Occipital lobe (tissue), 2 donors: ENCODE measurements around the gene INF2. TPM values are rescaled to one million over a fixed set of nuclear protein-coding genes. Genes with fewer than 3 reads are reported as not detected.

ENCODE experiments used
- DNase-seq: peaks from one replicate; lab custom pipeline; 2025; lab: John Stamatoyannopoulos, UW
- total RNA-seq: library from RNA; depleted of rRNA; stranded (reverse); fragments of >200 nt; gene quantifications from one replicate; pipeline ENCODE4 v1.2.3, GENCODE V29; 2014

INF2 gene
- total RNA-seq, 1 donor from 2014 or later = 8.4 TPM

- DNase-seq = no peak
Observed at GRCh38 chr14:104751539-104752422, 62.4 kb downstream of the INF2 start.

- no peak for DNase-seq
Observed at GRCh38 chr14:104752423-104752734, 63.0 kb downstream of the INF2 start.

GRCh38 chr14:104752735-104753527, 63.5 kb downstream of the INF2 start, which contains the start of gene SIVA1:
SIVA1 (plus strand) TSS chr14:104753147; CDS start chr14:104753202, 55 bp downstream.
- peak; percentile 98 for DNase-seq

GRCh38 chr14:104753528-104754212, 64.3 kb downstream of the INF2 start:
- no peak for DNase-seq

GRCh38 chr14:104754213-104754851, 64.9 kb downstream of the INF2 start:
- no peak for DNase-seq

- no peak for DNase-seq
Observed at GRCh38 chr14:104755621-104756020, 66.2 kb downstream of the INF2 start.

- no peak for DNase-seq
Observed at GRCh38 chr14:104756477-104757237, 67.2 kb downstream of the INF2 start.

GRCh38 chr14:104757238-104757585, 67.8 kb downstream of the INF2 start:
- no peak for DNase-seq

GRCh38 chr14:104757681-104758392, 68.4 kb downstream of the INF2 start:
- no peak for DNase-seq

- DNase-seq = no peak
Observed at GRCh38 chr14:104758981-104759969, 69.9 kb downstream of the INF2 start.

- no peak for DNase-seq
Observed at GRCh38 chr14:104765517-104765916, 76.1 kb downstream of the INF2 start.

GRCh38 chr14:104766256-104766862, 76.9 kb downstream of the INF2 start:
- DNase-seq = no peak

GRCh38 chr14:104766863-104767633, 77.6 kb downstream of the INF2 start:
- no peak for DNase-seq

- no peak for DNase-seq
Observed at GRCh38 chr14:104767634-104767918, 78.2 kb downstream of the INF2 start.

GRCh38 chr14:104768437-104769323, 79.3 kb downstream of the INF2 start:
- DNase-seq = peak; percentile 76

- DNase-seq = no peak
Observed at GRCh38 chr14:104769324-104770071, 80.1 kb downstream of the INF2 start.
